Measurements from ENCODE around the gene ZDHHC13. TPM values are rescaled to one million over a fixed set of nuclear protein-coding genes. Genes with fewer than 3 reads are reported as not detected.
A peak's percentile ranks its signal among the peaks of the same experiment; 100 is the strongest.

Gene ZDHHC13
- total RNA-seq, 1 experiment from 2014 or later: 8.3 TPM

DNA sequence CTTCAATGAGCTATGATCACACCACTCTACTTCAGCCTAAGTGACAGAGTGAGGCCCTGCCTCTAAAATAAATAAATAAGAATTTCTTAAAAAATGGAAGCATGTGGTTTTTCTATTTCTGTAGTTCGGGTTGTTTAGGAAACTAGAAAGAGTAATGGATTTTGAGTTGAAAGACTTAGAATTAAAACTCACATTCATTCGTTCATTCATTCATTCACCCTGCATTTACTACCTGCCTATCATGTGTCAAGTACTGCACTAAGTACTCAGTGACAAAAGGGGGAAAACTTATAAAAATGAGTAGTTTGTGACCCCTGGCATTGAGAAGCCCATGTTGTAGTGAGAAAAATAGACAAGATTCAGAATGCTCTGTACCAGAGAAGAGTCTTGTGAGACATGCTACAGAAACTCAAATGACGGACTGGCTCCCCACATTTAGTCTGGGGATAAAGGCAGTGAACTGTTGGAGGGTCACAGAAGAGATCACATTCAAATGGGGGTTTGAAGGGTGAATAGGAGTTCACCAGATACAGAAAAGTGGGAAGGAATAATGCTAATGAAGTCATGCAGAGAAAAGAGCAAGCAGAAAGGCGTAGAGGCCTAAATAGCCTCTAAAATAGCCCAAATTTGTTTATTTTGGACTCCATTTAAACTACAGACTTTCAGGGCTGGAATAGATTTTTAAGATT, 77.8 kb downstream of the ZDHHC13 start:
- TF ChIP-seq, protein P1, sequence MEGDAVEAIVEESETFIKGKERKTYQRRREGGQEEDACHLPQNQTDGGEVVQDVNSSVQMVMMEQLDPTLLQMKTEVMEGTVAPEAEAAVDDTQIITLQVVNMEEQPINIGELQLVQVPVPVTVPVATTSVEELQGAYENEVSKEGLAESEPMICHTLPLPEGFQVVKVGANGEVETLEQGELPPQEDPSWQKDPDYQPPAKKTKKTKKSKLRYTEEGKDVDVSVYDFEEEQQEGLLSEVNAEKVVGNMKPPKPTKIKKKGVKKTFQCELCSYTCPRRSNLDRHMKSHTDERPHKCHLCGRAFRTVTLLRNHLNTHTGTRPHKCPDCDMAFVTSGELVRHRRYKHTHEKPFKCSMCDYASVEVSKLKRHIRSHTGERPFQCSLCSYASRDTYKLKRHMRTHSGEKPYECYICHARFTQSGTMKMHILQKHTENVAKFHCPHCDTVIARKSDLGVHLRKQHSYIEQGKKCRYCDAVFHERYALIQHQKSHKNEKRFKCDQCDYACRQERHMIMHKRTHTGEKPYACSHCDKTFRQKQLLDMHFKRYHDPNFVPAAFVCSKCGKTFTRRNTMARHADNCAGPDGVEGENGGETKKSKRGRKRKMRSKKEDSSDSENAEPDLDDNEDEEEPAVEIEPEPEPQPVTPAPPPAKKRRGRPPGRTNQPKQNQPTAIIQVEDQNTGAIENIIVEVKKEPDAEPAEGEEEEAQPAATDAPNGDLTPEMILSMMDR (IDR thresholded peaks at IDR 0.05; ENCODE audit: unreplicated experiment): no peak
- Mint-ChIP-seq H3K9me3 (ENCODE audit: unreplicated experiment) (no peaks in the 10 kb centered on the region), H3K27me3 (ENCODE audit: insufficient read depth, unreplicated experiment) (peaks cover 17% of the 10 kb centered on the region), H3K4me1 (ENCODE audit: insufficient read depth, unreplicated experiment) (no peaks in the 10 kb centered on the region), H3K36me3 (ENCODE audit: insufficient read depth, unreplicated experiment) (peaks cover under 1% of the 10 kb centered on the region), H3K27ac (ENCODE audit: low read depth, unreplicated experiment) (no peak overlapping the region), H3K4me3 (ENCODE audit: unreplicated experiment) (no peak overlapping the region)
- ChIA-PET POLR2A (interaction anchor here (0.6 kb wide), 1 partner anchor 45 kb away, joined by 3 read pairs; no protein-coding TSS in a partner anchor), CTCF (no interaction called here)
- no peak for DNase-seq (ENCODE audit: unreplicated experiment)
- intact Hi-C loops (cut with micrococcal nuclease): no loop called here
- BruUV-seq (replicated peaks): no TSS peak

DNA sequence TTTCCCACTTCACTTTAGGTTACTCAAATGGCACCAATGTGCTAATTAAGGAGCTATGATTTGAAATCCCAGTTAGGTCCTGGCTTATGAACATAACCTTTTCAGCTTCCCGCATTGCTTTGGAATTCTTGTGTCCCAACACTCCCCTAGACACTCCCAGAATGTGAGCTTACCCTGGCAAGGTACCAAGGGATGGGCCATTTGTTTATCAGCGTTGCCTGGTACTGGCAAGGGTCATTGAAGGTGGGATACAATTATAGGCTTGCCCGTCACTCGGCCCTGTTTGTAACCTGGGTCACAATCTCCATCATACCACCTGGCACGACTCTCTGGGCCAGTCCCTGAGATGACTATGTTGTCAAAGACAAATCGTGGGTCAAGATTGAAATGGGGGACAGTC, 79.5 kb downstream of the ZDHHC13 start:
- intact Hi-C loops (cut with micrococcal nuclease): no loop called here
- H3K9me3 Mint-ChIP-seq (ENCODE audit: unreplicated experiment): no peaks in the 10 kb centered on the region
- DNase-seq (ENCODE audit: unreplicated experiment): peak; percentile 22
- no TSS peak for BruUV-seq (replicated peaks)
- ChIA-PET POLR2A (interaction anchor here (1.1 kb wide), 1 partner anchor 17 kb away, joined by 3 read pairs; no protein-coding TSS in a partner anchor), CTCF (interaction anchor here (0.6 kb wide), 1 partner anchor 81 kb away, joined by 3 read pairs; no protein-coding TSS in a partner anchor)
- H3K27me3 Mint-ChIP-seq (ENCODE audit: insufficient read depth, unreplicated experiment): peaks cover 28% of the 10 kb centered on the region
- TF ChIP-seq, protein P1 (IDR thresholded peaks at IDR 0.05; ENCODE audit: unreplicated experiment): no peak
- H3K4me1 Mint-ChIP-seq (ENCODE audit: insufficient read depth, unreplicated experiment): peaks cover 14% of the 10 kb centered on the region
- no peak overlapping the region for H3K27ac Mint-ChIP-seq (ENCODE audit: low read depth, unreplicated experiment)
- no peaks in the 10 kb centered on the region for H3K36me3 Mint-ChIP-seq (ENCODE audit: insufficient read depth, unreplicated experiment)
- no peak overlapping the region for H3K4me3 Mint-ChIP-seq (ENCODE audit: unreplicated experiment)

DNA sequence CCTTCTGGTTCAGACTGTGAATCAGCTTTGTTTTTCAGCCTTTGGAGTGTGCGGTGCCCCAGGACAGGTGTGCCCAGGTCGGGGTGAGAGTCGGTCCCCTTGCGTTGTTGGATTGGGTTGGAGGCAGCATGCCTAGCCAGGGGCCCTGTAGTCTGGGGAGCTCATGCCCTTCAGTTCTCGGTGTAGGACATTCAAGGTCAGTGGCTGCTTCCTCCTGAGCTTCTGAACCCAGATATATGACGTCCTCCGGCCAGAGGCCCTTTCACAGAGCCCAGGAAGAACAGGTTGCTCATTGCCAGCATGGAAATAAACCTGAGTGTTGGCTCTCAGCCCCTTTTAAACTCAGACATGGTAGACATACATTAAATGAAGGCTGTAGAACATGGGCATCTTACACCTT, 82.1 kb downstream of the ZDHHC13 start:
- POLR2A ChIA-PET: interaction anchor here (0.6 to 1.5 kb wide), 2 partner anchors 25 to 320 kb away, joined by 3 to 4 read pairs; no protein-coding TSS in a partner anchor
- CTCF ChIA-PET: interaction anchor here (0.9 to 1.7 kb wide), 3 partner anchors 9 to 128 kb away, joined by 3 to 12 read pairs (median 4); no protein-coding TSS in a partner anchor
- no peaks in the 10 kb centered on the region for H3K9me3 Mint-ChIP-seq (ENCODE audit: unreplicated experiment)
- H3K4me3 Mint-ChIP-seq (ENCODE audit: unreplicated experiment): no peak overlapping the region
- H3K27ac Mint-ChIP-seq (ENCODE audit: low read depth, unreplicated experiment): no peak overlapping the region
- H3K27me3 Mint-ChIP-seq (ENCODE audit: insufficient read depth, unreplicated experiment): peaks cover 28% of the 10 kb centered on the region
- H3K4me1 Mint-ChIP-seq (ENCODE audit: insufficient read depth, unreplicated experiment): peaks cover 14% of the 10 kb centered on the region
- TF ChIP-seq, protein P1 (IDR thresholded peaks at IDR 0.05; ENCODE audit: unreplicated experiment): no peak
- DNase-seq (ENCODE audit: unreplicated experiment): no peak
- intact Hi-C loops (cut with micrococcal nuclease): no loop called here
- no peaks in the 10 kb centered on the region for H3K36me3 Mint-ChIP-seq (ENCODE audit: insufficient read depth, unreplicated experiment)
- no TSS peak for BruUV-seq (replicated peaks)

DNA sequence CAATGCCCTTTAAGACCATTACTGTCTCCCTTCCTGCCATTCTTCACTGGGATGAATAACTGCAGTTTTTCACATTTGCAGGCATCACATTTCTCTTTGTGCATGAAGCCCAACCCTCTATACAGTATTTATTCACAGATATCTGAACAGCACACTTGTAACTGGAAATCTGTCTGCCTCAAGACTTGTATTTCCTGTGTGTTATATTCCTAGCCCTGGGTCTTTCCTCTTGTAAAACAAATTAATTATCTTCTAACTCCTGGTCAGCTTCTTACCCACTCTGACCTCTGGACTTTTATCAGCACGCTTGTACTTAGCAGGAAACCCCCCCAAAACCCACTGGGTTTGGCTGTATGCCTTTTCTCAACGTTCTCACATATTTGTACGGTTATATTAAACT, 82.8 kb downstream of the ZDHHC13 start:
- Mint-ChIP-seq H3K4me1 (ENCODE audit: insufficient read depth, unreplicated experiment) (peaks cover 14% of the 10 kb centered on the region), H3K4me3 (ENCODE audit: unreplicated experiment) (no peak overlapping the region), H3K27ac (ENCODE audit: low read depth, unreplicated experiment) (no peak overlapping the region), H3K36me3 (ENCODE audit: insufficient read depth, unreplicated experiment) (no peaks in the 10 kb centered on the region), H3K9me3 (ENCODE audit: unreplicated experiment) (no peaks in the 10 kb centered on the region), H3K27me3 (ENCODE audit: insufficient read depth, unreplicated experiment) (peaks cover 28% of the 10 kb centered on the region)
- CTCF ChIA-PET: interaction anchor here (1.3 to 1.7 kb wide), 3 partner anchors 10 to 128 kb away, joined by 3 to 12 read pairs (median 4); no protein-coding TSS in a partner anchor
- no peak for DNase-seq (ENCODE audit: unreplicated experiment)
- TF ChIP-seq, protein P1 (IDR thresholded peaks at IDR 0.05; ENCODE audit: unreplicated experiment): no peak
- BruUV-seq (replicated peaks): no TSS peak
- POLR2A ChIA-PET: interaction anchor here (0.8 to 1.5 kb wide), 2 partner anchors 24 to 66 kb away, joined by 3 to 4 read pairs; no protein-coding TSS in a partner anchor
- intact Hi-C loops (cut with micrococcal nuclease): no loop called here

Data from MCF 10A (cell line).